ENCODE data around the gene FAM171A1.

The FAM171A1 gene

DNA sequence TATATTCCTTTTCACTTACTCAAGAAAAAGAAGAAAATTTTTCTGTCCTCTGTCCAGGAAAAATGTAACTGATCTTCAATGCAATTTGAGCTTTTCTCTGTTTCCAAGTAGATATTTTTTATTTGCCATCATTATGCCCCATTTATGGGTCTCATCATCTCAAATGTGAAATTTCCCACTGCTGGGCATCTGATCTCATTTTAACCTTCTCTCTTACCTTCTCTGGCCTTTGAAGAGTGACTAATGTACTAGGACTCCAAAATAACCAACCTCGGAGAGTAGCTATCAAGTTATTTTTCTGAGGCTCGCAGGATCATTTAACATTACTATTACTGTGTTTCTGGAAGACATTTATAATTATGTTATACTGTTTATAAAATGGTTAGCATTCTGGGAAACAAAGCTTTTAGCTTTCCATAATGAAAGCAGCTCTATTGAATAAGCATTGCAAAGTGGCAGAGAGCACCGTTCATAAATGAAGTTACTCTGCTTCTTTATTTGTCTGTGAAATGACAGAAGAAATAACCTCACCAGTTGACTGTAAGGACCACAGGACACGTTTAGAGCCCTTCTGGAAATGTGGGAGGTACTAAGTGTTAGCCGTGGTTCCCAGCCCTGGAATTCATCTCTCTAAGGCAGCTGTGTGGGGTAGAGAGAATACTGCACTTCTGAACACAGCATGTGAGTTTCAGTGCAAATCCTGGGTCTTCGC, 169.3 kb downstream of the FAM171A1 start:
- DNase-seq, result no peak

DNA sequence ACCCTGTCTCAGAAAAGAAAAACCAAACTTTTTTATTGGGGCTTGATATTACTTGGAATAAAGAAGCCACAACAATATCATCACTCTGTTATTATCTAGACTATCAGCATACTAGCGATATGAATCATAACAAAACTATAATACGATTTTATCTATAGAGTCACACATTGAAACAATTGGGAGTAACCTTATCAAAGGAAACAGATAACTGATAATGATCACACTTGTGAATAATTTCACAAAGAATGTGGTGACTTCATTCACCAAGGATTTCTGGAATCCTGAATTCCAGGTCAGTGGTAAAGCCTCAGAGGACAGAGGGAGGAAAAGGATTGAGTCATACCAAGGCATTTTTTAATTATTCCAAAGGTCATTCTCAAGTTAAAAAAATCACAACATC, 170.5 kb downstream of the FAM171A1 start:
- DNase-seq, result no peak

GRCh38 chr10:15197911-15198310, 173.2 kb downstream of the FAM171A1 start:
- DNase-seq, result no peak

GRCh38 chr10:15197276-15197675, 173.8 kb downstream of the FAM171A1 start:
- DNase-seq, result no peak

DNA sequence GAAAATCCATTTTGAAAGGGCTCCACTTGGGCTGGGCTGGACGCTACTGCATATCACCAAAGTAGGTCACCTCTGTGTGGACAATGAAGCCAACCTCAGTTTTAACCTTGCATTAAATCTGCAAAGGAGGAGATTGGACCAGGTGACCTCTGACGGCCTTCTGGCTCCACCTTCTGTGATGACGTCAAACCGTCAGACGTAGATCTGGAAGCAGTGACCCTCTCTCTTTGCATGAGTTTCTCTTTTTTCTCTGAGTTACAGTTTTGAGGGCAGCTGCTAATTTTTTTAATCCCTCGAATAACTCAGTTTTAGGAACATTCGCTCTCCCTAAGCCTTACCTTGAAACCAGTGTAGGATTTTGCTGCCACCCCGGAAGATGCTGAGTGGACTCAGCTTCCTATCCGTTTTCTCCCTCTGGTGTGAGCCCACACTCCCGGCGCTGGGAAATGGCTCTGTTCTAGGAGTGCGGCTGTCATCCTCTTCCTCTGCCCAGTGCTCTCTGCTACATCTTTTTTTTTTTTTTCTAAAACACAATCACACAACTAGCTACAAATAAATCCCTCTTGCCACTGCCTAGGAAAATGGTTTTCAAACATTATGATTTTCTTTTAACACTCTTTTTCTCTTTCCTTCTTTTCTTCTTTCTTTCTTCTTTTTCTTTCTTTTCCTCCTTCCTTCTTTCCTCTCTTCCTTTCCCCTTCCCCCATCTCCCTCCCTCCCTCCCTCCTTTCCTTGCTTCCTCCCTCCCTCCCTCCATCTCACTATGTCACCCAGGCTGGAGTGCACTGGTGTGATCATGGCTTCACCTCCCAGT, 174.9 kb downstream of the FAM171A1 start:
- DNase-seq, result no peak

DNA sequence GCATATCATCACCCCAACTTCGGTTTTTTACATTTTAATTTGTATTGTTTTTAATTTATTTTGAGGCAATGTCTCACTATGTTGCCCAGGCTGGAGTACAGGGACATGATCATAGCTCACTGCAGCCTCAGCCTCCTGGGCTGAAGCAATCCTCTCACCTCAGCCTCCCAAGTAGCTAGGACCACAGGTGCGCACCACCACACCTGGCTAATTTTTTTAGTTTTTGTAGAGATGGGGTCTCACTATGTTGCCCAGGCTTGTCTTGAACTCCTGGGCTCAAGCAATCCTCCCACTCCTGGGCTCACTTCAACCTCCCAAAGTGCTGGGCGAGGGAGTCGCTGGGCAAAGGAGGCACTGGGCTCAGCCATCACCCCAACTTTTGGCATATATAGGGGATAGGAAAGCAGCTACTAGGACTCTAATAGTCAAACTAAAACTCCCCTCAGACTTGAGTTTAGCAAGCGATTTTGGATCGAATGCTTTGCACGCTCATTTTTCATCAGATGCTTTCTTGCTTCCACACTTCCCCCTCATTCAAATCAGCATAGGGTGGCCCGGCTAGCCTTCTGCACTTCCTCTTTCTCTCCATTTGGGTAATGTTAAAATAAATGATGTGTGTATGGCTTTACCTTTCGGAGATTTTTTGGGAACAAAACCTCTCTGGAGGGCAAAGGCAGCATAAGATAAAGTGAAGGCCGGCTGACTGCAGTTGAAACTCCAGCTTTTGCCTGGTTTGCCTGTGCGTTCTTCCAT, 181.8 kb downstream of the FAM171A1 start:
- DNase-seq, result no peak

- DNase-seq, result no peak
Measured at GRCh38 chr10:15188603-15189002, 182.5 kb downstream of the FAM171A1 start.

- DNase-seq, result no peak
Measured at GRCh38 chr10:15183689-15184481, 187.2 kb downstream of the FAM171A1 start.

GRCh38 chr10:15182540-15183207, 188.4 kb downstream of the FAM171A1 start:
- no peak for DNase-seq

- no peak for DNase-seq
Measured at GRCh38 chr10:15181576-15182156, 189.4 kb downstream of the FAM171A1 start.

DNA sequence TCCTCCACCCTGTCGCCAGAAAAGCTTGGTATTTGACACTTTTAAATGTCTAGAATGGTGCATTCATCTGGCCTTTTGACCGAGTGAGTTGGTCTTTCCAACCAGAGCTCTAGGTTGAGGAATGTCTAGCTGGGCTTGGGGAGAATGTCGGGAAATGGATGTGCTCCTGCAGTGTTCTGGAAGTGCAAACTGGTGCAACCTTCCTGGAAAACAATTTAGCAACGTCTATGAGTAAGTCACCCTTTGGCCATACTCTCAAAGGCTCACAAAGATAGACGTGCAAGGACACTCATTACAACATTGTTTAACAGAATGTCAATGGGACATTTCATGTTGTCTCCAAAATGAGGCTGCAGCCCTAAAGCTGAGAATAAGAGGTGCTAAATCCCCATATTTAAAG, 190.4 kb downstream of the FAM171A1 start:
- no peak for DNase-seq

GRCh38 chr10:15176269-15176668, 194.8 kb downstream of the FAM171A1 start:
- DNase-seq, result no peak

- DNase-seq, result no peak
Measured at GRCh38 chr10:15175587-15175986, 195.5 kb downstream of the FAM171A1 start.

DNA sequence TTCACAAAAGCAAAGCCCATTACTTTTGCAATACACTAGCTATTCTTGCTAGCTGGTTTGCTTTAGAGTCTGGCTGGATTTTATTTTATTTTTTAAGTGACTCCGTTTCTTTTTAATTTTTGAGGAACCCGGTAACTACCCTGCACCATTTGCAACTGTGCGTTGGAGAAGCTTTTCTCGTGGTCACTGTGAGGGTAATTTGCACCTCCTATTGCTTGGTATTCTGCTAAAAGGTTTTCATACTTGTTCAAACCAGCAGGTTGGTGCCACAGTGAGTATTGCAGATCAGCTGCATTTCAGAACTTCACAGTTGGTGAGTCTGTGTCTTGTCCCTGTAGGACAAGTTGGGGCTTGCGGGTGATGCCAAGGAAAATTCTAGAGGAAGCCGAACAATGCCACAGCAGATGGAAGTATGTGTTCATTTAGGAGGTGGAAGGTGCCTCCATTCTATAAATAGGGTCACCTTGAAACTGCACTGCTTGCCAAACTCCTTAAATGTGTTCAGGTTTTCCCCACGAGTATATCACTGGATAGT, 198.7 kb downstream of the FAM171A1 start:
- DNase-seq, result no peak

- DNase-seq, result peak; percentile 34
Measured at GRCh38 chr10:15169555-15170401, 201.3 kb downstream of the FAM171A1 start.

DNA sequence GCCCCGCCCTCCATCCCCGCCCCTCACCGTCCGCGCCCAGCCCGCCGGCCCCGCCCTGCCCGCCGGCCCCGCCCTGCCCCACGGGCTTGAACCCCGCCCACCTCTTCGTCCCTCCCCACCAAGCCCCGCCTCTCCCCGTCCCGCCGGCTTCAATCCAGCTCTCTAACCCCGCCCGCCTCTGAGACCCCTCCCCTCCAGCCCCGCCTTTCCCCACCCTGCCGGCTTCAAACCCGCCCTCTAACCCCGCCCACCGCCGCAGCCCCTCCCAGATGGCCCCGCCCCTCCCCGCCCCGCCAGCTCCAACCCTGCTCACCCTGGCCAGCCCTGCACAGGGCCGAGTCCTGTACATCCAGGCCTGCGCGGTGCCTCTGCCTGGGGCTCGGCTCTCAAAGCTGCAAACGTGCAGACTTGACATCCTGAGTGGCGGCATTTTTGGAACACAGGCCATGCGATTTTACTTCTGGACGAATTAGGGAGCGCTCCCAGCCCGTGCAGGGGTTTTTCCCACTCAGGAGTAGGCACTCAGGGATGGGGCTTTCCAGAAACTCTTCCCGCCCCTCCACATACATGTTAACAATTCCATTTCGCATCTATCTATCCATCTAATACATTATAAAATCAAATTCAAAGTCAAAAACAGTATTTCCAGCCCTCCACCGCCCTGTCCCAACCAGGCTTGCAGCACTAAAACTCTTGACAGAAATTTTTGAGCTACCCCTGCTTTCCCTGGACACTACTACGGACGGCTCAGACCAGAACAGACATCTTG, 202.1 kb downstream of the FAM171A1 start:
- peak; percentile 98 for DNase-seq

DNA sequence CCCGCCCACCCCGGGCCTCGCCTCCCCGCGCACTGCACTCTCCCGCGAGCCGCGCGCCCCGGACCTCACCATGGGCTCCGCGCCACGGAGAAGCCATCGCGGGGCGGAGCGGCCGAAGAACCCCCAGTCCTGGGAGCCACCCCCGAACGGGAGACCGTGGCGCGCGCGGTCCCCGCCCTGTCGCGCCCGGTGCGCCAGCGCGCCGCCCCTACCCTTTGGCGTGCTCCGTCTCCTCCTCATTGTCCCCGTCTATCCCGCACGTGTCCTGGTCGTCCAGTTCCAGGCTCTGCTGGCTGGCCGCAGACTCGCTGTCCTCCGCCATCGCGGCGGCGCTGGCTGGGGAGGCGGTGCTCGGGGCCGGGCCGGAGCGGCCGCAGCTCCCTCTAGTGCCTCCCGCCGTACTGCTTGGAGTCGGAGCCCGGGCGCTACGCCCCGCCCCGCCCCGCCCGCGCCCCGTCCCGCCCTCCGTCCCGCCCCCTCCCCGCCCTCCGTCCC, 202.8 kb downstream of the FAM171A1 start, which contains the start of gene NMT2:
Gene NMT2, minus strand, starts transcription at position 403 of the 495 bp plus-strand sequence. Its CDS starts 81 bp downstream, at position 322.
- DNase-seq, result no peak

DNA sequence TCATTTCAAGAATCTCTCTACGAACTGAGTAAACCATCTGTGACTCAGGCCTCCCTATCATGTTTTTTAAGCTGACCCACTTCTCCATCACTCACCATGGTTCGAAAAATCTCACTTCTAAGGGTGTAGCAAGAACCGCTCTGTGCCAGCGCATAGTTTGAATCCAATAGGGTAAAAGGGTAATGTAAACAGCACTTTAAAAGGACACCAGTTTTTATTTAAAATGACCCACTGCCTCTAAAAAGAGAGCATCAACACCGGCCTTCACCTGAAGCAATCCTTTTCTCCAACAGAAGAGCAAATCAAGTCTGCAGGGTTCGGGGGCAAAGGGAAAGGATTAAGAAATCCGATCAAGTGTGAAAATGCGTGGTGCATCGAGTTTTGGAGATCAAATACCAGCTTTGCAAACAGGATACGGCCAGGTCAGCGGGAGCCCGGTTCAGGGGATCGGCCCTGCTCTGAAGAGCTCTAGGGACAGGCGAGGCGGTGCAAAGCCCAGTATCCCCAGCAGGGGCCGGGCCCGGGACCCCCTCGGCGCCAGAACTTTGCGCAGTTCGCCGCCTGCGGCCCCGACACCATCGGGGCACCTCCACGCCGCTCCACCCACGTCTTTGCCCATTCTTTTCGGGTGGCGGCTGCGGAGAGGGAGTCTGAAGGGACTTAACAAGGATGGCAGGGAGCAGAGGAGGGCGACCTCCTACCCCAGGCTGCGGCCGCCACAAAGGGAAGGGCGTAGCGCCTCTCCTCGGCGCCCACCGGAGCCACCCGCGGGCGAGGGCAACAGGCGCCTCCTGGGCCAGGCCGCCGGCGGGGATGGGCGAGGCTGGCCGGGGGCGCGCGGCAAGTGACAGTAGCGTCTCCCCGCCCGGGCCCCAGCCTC, 203.4 kb downstream of the FAM171A1 start:
- peak; percentile 70 for DNase-seq

Data from right hindlimb (tissue), 1 donor.